Fibroblast of skin of back (primary cell): ENCODE data around the gene ADH5. TPM values are rescaled to one million over a fixed set of nuclear protein-coding genes. Genes with fewer than 3 reads are reported as not detected.
"Not testable (repeated sequence)": the region's sequence is repeated elsewhere in the genome, so short reads cannot be mapped to it uniquely, and the experiment has no call there.

Experiments
- DNase-seq: peaks from one replicate; pipeline ENCODE4 v3.0.0-alpha.2; 2013
- polyA plus RNA-seq, 2 experiments: library from polyadenylated mRNA; unstranded; fragments of 120-200 nt; gene quantifications; one replicate each; pipeline ENCODE4 v1.2.1, GENCODE V29; 2013; ENCODE audit not compliant: insufficient read length in 2 of 2

Gene ADH5
- polyA plus RNA-seq (2013, experiment 1 of 2; ENCODE audit: insufficient read length): 203 TPM
- polyA plus RNA-seq (2013, experiment 2 of 2; ENCODE audit: insufficient read length): 201 TPM

DNA sequence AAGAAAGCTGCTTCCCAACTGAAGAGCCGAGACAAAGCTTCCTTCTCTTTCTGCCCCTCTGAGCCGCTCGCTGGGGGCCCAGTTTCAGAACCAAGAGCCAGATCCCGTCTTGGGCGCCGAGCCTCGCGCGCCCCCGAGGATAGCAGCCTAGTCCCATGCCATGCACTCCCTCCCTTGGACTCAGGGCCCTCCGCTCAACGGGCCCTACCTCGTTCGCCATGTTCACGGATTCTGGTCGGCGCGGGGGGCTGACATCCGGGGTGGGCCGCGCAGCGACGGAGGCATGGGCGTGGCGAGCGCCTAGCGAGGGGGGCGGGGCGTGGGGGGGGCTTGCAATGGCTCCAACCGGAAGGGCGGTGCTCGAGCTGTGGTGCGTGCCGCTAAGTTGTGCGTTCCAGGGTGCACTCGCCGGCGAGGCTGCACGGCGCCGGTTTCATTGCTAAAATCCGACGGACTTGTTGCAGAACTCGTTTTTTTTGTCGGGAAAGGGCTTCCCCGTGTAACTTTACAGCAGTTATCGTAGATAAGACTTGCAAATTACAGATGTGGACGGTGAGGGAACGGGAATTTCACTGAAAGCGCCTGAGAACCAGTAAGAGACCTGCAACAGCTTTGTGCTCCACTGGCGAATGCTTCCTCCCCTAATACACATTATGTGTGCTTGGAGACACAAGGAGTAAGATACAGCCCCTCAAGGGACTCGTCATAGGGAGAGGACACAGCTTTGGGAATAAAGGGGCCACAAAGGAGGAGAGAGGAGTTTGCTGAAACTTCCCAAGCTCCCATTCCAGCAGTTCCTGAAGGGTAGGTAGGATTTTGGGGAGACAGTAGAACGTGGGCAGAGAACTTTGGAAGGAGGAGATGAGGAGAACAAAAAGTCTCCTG, at the start of gene ADH5:
TSS of gene ADH5 (minus strand) at position 308 of the 885 bp plus-strand sequence. CDS start at position 220, 88 bp downstream.
- peak; percentile 86 for DNase-seq

DNA sequence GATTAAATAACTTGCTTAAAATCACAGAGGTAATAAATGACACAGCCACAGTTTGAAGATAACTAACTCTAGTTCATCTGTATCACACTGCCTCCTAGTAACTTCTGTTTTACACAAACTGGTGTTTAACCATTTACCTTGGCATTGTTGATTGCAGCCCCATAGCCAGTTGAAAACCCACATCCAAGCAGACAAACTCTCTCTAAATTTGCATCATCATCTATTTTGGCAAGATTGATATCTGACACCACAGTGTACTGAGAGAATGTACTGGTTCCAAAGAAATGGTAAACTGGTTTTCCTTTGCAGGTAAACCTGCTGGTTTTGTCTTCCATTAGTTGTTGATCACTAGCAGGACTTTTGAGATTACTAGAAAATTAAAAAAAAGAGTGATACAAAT, 47.7 kb upstream of the ADH5 start:
- DNase-seq: no peak

DNA sequence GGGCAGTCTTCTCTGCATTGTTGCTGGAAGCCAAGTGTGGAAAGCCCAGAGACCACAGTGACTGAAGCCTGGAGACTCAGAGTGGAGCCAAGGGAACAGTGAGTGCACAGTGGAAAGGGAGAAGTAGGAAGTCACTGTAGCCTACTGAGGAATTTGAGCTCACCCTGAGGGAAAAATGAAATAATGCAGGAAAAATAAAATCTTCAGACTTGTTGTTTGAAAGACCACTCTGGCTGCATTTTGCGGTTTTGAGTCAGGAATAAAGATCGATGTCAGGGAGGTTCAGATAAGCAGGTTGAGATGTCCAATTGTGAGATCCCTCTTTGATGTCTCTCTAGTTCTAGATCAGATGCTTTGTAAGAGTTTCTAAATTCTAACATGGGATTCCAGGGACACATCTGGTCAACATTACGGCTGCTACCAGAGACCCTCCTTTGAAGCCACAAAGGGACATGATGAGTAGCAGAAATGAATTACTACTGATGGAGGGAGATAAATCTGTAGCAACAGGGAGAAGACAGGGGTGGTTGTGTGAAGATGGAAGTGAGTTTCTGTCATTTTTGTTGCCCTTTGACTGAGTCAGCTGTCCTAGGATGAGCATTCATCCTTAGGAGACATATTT, 47.1 kb upstream of the ADH5 start:
- DNase-seq: peak; percentile 2

DNA sequence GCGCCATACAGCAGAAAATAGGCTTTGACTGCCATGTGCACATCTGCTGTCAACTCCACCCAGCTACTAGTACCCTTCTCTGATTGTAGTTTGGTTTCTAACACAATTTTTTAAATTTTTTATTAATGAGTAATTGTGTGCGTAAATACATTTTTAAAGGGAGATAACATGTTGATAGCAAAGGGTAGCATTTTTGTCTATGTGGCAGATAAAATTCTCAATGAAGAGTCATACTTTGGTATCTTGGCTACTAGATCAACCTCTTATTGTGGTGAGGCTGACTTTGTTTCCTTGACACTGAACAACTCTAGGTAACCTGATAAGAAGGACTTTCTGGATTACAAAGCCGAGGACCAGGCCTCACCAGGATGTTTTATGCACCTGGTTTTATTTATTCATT, 46.0 kb upstream of the ADH5 start:
- peak; percentile 4 for DNase-seq

DNA sequence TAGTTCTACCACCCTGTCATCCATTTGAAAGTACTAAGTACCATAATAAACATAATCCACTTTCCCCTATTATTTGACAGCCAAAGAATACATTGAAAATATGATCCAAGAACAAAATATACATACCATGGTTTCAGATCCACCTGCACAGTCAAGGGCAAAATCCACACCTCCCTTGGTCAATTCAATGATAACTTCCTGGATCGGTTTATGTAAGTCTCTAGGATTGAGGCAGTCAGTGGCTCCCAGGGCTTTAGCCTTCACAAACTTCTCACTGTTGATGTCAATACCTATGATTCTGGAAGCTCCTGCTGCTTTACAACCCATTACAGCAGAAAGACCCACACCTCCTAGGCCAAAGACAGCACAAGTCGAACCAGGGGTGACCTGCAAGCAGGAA, 42.8 kb upstream of the ADH5 start:
- no peak for DNase-seq

DNA sequence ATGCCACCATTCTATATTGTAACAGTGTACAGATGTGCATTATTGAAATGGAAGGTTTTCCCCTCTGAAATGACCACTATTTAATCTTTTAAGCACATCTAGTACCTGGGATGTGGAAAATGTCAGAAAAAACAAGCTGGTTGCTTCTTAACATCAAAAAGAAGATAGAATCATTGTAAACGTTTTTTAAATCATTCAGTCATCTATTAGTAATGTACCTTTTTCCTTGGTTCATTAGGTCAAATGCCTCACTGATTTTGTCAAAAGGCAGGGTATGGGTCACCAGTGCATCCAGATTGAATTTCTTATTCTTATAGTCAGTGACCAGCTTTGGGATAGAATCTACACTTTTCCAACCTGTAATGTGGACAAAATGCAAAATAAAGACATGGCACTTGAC, 37.8 kb upstream of the ADH5 start:
- DNase-seq: no peak

DNA sequence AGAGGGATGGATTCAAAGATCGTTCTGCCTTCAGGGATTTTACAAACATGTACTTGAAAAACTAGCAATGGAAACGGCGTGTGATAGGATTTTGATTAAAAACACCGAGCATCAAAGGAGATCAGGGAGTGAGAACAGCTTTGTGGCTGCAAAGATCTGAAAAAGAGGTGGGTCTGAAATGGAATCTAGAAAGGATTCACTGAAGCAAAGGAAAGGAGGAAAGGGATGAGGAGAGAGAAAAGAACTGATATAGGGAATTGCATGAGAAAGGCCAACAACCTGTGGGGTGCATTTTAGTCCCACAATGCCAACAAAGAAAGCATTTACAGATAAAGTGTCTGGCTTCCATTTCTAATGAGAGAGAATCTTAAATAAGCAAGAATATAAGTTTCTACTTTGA, 32.4 kb upstream of the ADH5 start:
- no peak for DNase-seq

DNA sequence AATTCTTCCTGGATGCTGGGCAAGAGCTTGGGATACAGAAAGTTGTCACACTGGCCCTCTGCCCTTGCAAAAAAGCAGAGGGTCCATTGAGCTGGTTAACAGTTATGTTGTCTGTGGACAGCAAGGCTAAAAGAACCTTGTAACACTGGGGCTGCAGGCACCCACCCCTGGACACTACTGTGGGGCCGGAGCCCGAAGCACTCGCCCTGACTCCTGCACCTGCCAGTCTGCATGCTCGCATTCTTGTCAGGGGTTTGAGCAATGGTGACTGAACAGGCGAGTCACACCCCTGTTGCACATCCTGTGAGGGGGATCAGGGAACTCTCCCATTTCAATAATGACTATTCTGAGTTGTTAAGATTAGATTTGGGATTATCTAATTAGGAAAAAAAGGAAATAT, 31.9 kb upstream of the ADH5 start:
- no peak for DNase-seq

DNA sequence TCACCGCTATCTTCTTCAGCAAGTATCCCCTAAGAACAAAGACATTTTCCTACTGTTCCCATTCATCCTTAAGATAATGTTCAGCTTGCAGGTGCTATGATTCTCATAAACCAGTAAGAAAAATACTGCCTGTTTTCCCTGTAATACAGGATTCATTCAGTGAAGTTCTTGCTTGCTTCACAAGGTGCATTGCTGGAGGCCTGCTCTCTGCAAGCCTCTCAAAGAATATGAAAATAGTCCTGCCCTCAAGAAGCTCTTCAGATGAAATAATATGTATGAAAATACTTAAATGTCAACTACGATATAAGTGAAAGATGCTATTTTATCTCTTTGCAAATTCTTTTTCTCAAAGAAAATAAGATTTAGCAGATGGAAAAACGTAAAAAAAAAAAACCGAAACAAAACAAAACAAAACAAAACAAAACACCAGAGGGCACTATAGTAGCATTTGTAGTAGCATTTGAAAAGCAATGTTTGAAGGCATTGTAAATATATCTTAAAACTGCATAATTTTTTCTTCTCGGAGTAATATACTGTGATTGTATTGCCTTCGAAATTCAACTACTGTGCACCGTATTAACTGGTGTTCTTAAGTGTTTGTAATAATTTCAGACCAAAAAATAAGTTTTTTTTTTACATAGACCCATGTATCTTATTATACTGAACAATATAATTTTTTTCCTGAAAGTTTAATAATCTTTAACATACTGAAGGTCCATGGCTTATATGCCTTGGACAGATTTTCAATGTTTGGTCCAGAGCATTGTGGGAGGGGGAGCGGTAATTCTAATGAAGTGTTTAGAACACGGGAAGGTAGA, 29.5 kb upstream of the ADH5 start:
- no peak for DNase-seq

DNA sequence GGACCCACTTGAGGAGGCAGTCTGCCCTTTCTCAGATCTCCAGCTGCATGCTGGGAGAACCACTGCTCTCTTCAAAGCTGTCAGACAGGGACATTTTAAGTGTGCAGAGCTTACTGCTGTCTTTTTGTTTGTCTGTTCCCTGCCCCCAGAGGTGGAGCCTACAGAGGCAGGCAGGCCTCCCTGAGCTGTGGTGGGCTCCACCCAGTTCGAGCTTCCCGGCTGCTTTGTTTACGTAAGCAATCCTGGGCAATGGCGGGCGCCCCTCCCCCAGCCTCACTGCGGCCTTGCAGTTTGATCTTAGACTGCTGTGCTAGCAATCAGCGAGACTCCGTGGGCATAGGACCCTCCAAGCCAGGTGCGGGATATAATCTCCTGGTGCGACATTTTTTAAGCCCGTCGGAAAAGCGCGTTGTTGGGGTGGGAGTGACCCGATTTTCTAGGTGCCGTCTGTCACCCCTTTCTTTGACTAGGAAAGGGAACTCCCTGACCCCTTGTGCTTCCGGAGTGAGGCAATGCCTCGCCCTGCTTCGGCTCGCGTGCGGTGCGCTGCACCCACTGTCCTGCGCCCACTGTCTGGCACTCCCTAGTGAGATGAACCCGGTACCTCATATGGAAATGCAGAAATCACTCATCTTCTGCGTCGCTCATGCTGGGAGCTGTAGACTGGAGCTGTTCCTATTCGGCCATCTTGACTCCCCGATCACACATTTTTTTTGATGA, 28.7 kb upstream of the ADH5 start:
- DNase-seq: not testable (repeated sequence)

DNA sequence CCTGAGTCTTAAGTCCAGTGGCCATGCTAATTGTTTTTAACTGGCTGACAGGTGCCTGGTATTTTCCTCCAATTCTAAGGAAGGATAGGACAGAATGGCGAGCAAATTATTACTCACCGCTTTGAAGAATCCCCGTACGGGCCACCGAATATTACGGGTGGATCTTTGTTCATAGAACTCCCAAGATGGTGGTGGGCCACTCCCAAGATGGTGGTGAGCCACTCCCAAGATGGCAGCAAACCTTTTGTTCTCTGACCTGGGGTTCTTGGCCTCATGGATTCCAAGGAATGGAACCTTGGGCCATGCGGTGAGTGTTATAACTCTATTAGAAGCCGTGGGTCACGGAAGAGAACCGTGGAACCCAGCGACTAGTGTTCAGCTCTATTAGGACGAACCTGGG, 20.7 kb upstream of the ADH5 start:
- DNase-seq: not testable (repeated sequence)

DNA sequence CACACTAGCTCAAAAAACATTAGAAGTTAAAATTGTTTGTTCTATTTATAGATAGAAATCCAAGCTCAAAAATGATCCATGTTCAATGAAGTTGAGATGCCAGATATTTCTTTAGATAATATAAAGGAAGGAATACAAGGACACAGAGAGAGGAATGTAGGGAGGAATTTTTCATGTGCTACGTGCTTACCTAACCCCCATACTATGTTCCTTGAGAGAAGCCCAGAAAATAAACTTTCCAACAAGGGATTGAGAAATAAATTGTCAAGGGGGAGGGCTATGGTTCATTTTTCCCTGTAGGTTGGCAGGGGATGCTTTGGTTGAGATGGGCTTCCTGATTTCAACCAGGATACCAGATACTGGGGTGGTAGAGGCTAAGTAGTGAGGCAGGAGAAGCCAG, 15.6 kb upstream of the ADH5 start:
- peak; percentile 21 for DNase-seq

DNA sequence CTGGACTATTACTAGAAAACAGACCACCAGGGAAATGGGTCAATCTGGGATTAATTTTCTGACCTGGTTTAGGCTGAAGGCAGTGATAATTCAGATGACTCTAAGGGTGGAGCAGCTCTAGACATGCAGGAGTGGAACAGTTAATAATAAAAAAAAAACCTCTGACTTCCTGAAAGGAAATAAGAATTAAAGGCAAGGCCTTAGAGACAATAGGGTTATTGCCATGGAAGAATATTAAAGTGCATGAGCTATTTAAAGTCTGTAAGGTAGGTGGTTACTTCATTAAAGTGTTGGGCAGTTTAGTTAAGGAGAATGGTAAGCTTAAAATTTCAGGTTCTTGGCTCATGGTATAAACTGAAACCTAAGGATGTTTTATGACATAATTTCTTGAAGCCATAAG, 14.6 kb upstream of the ADH5 start:
- no peak for DNase-seq

DNA sequence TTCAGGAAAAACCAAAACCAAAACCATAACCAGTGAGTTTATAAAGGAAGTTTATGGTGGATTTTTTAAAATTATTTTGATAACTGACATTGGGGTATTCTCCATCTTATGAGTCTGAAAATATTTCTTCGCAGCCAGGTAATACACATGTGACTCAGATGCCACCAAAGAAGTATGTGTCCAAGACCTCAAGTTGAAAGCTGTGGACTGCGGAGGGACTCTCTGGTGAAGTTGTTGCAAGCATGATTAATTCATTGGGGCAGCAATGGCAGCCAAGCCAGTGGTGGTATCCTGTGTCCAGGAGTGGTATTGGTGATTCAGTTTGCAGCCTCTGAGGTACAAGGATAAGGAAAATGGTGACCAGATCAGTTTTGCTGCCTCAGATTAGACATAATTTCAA, 14.0 kb upstream of the ADH5 start:
- no peak for DNase-seq

DNA sequence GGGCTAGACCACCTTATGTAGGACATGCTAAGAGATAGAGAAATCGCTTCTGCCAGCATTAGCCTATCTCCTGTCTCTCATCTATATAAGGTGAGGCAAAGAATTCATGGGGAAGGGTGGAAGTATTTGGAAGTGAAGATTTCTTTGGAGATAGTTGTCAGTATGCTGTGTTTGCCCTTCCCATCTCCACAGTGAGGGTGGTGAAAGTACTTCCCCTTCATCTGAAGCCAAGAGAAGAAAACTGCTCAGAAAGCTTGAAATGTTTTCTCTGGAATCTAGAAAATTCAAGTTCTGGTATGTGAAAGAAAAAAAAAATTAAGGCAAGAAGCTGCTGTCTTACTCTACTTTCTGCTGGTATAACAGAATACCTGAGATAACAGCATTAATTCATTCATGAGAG, 12.3 kb upstream of the ADH5 start:
- DNase-seq: peak; percentile 41

DNA sequence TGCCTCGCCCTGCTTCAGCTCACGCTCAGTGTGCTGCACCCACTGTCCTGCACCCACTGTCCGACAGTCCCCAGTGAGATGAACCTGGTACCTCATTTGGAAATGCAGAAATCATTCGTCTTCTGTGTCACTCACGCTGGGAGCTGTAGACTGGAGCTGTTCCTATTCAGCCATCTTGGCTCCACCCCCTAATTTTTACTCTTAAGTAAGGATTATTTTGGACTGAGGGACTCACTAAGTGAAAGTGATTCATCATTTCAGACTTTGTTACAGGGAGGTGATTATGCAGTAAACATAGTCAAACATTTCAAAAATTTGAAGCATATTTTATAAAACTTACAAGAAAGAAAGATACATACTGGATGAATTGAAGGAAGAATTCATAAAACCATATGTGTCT, 11.2 kb upstream of the ADH5 start:
- peak; percentile 67 for DNase-seq

DNA sequence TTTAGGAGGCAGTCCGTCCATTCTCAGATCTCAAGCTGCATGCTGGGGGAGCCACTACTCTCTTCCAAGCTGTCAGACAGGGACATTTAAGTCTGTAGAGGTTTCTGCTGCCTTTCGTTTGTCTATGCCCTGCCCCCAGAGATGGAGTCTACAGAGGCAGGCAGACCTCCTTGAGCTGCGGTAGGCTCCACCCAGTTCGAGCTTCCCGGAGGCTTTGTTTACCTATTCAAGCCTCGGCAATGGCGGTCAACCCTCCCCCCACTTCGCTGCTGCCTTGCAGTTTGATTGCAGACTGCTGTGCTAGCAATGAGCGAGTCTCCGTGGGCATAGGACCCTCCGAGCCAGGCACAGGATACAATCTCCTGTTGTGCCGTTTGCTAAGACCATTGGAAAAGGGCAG, 10.7 kb upstream of the ADH5 start:
- DNase-seq: no peak

DNA sequence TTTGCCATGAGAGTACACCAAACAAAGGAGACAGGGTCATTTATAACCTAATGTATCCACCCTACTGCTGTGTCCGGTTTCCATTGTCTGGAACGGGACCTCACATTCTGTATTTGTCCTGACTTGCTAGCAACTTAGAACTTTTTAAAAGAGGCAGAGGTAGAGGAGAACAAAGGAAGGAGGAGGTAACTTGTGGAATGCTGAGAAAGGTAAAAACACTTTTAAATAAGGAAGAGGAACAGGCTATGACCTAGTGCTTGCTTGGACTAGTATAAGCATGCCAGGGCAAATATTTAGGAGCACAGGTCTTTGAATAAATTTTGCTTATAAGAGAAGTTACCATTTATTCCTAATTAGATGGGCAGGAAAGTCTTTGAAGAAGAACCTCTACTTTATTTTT, 3.3 kb upstream of the ADH5 start:
- DNase-seq: not testable (repeated sequence)

DNA sequence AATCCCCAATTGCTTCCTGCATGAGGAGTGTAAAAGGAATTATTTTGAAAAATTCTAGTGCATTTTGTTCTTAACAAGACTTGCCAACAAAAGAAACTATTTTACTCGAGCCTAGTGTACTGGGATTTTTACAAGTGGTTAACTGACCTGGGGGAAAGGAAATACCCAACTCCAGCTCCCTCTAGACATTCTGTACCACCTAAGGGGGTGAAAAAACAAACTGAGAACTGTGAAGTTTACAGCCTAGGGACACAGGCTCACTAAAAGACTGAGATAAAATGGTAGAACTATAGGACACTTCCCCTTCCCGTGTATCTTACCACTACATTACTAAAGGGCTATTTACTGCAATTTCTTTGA, 2.6 kb upstream of the ADH5 start:
- DNase-seq: no peak

DNA sequence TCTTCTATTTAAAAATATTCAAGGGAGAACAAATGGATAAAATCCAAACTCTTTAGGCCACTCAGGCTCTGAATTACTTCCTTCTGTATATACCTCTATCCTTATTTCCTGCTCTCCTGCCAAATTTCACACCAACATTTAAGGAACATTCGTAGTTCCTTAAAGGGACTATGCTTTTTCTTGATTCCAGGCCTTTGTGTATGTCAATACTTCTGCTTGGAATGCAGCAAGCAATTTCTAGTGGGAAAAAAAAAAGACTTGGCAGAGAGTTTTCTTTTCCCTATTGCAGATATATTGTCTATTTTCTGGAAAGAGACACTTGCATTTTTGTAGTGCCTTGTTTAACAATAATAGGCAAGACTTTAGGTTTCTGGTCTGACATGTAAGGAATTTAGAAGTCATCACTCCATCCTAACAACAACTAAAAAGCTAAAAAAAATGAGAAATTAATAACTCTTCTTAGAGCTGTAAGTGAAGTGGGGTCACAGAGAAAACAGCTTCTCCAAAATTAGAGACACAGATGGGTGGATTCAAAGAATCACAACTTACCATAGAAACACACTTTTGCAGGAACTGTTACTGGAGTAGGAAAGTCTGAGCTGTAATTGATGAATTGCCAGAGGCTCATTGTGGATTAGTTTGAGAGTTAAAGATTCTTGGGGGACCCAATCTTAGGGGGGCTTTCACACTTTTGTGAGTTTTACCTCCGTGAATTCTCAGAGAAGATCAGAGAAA, 2.1 kb upstream of the ADH5 start:
- DNase-seq: no peak

DNA sequence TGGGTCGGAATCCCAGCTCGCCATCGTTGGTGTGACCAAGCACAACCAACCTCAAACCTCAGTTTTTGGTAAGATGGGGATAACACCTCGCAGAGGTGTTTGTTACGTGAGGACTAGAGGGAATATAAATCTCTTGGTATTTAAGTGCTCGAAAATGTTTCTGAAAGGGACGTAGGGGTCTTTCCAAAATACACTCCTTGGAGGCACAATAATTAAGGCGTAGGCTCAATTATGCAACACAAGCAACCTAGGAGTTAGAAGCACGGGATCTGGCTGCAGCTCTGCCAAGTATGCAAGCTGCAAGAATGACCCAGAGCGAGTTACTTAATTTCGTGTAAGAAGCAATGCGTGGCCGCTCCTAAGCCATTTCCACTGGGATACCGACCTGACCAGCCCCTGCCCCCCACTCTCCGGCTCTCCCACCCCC, 552 bp downstream of the ADH5 start:
- DNase-seq: peak; percentile 58

DNA sequence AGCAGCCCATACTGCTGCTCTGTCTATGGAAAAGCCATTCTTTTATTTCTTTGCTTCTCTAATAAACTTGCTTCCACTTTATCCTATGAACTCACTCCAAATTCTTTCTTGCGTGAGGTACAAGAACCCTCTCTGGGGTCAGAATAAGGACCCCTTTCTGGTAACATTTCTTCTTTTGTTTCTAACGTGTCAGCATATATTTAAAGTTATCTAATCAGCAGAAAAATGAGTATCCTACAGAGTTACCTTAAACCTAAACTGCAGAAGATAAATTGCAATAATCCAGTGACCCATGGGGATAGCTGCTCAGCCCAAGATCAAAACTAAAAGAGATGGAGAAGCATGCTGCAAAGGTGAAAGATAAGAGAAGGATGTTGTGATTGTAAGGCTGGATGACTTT, 4.0 kb downstream of the ADH5 start:
- DNase-seq: no peak
